GM19397 (cell line): Measurements from ENCODE around the gene HSPA4.
A peak's percentile ranks its signal among the peaks of the same experiment; 100 is the strongest.
"Not testable (repeated sequence)": the region's sequence is repeated elsewhere in the genome, so short reads cannot be mapped to it uniquely, and the experiment has no call there.

Experiments
- ATAC-seq: cut with Tn5 transposase; IDR thresholded peaks from one replicate; pipeline ENCODE4 v1.9.1; 2021; ENCODE audit warnings: mild to moderate bottlenecking, moderate library complexity; ENCODE audit not compliant: unreplicated experiment

The HSPA4 gene

GRCh38 chr5:133049726-133050048 lies 2.1 kb upstream of the HSPA4 start:
- no peak for ATAC-seq

GRCh38 chr5:133050521-133050920 lies 1.3 kb upstream of the HSPA4 start:
- no peak for ATAC-seq

GRCh38 chr5:133051061-133051541 lies 712 bp upstream of the HSPA4 start:
- ATAC-seq, result no peak

- ATAC-seq, result peak; percentile 41
Measured at GRCh38 chr5:133052317-133053175, 733 bp downstream of the HSPA4 start.

- no peak for ATAC-seq
Measured at GRCh38 chr5:133053448-133053847, 1.6 kb downstream of the HSPA4 start.

- ATAC-seq, result no peak
Measured at GRCh38 chr5:133054697-133055471, 3.1 kb downstream of the HSPA4 start.

GRCh38 chr5:133056891-133057290 lies 5.1 kb downstream of the HSPA4 start:
- ATAC-seq, result no peak

GRCh38 chr5:133059621-133060020 lies 7.8 kb downstream of the HSPA4 start:
- ATAC-seq, result no peak

GRCh38 chr5:133062276-133062675 lies 10.5 kb downstream of the HSPA4 start:
- no peak for ATAC-seq

- no peak for ATAC-seq
Measured at GRCh38 chr5:133063965-133064364, 12.2 kb downstream of the HSPA4 start.

GRCh38 chr5:133065471-133065870 lies 13.7 kb downstream of the HSPA4 start:
- ATAC-seq, result no peak

GRCh38 chr5:133066045-133066444 lies 14.2 kb downstream of the HSPA4 start:
- ATAC-seq, result no peak

GRCh38 chr5:133072021-133072420 lies 20.2 kb downstream of the HSPA4 start:
- no peak for ATAC-seq

GRCh38 chr5:133075572-133076536 lies 24.0 kb downstream of the HSPA4 start:
- no peak for ATAC-seq

GRCh38 chr5:133079048-133079447 lies 27.2 kb downstream of the HSPA4 start:
- ATAC-seq, result no peak

- ATAC-seq, result no peak
Measured at GRCh38 chr5:133081036-133081435, 29.2 kb downstream of the HSPA4 start.

GRCh38 chr5:133081703-133082102 lies 29.9 kb downstream of the HSPA4 start:
- ATAC-seq, result no peak

GRCh38 chr5:133082128-133082527 lies 30.3 kb downstream of the HSPA4 start:
- no peak for ATAC-seq

GRCh38 chr5:133083901-133084300 lies 32.1 kb downstream of the HSPA4 start:
- no peak for ATAC-seq

GRCh38 chr5:133085171-133085570 lies 33.4 kb downstream of the HSPA4 start:
- not testable (repeated sequence) for ATAC-seq

- no peak for ATAC-seq
Measured at GRCh38 chr5:133086366-133086875, 34.6 kb downstream of the HSPA4 start.
